WTC11 (cell line): ENCODE data around the gene DNAH17.

Experiments
- ATF1 ChIP-seq: sonication (generic); formaldehyde crosslinking; IDR thresholded peaks from 2 replicates; pipeline ENCODE4 v1.8.1; 2023; ENCODE audit warnings: mild to moderate bottlenecking, moderate library complexity, missing genetic modification reagents
- CTCF ChIP-seq: fragments of 200-600 bp; IDR thresholded peaks from 2 replicates; pipeline ENCODE4 v1.8.0; 2022; ENCODE audit warnings: antibody characterized with exemption
- E2F1 ChIP-seq: sonication (generic); formaldehyde crosslinking; IDR thresholded peaks from 2 replicates; pipeline ENCODE4 v1.8.0; 2022; ENCODE audit warnings: mild to moderate bottlenecking, missing genetic modification reagents
- ELF4 ChIP-seq: sonication (generic); formaldehyde crosslinking; IDR thresholded peaks from 2 replicates; pipeline ENCODE4 v1.8.1; 2022; ENCODE audit warnings: low read depth, mild to moderate bottlenecking, moderate library complexity, missing genetic modification reagents
- ESRRA ChIP-seq: sonication (generic); formaldehyde crosslinking; IDR thresholded peaks from 2 replicates; pipeline ENCODE4 v1.8.1; 2022; ENCODE audit warnings: mild to moderate bottlenecking, missing genetic modification reagents, borderline replicate concordance
- ETV6 ChIP-seq: sonication (generic); formaldehyde crosslinking; IDR thresholded peaks from 2 replicates; pipeline ENCODE4 v1.8.1; 2022; ENCODE audit warnings: mild to moderate bottlenecking, missing genetic modification reagents
- GABPB1 ChIP-seq: sonication (generic); formaldehyde crosslinking; IDR thresholded peaks from 2 replicates; pipeline ENCODE4 v1.8.1; 2023; ENCODE audit warnings: mild to moderate bottlenecking, missing genetic modification reagents
- JUN ChIP-seq: sonication (generic); formaldehyde crosslinking; IDR thresholded peaks from 2 replicates; pipeline ENCODE4 v1.8.0; 2023; ENCODE audit warnings: mild to moderate bottlenecking, missing genetic modification reagents
- NR2C2 ChIP-seq: sonication (generic); formaldehyde crosslinking; IDR thresholded peaks from 2 replicates; pipeline ENCODE4 v1.8.0; 2022; ENCODE audit warnings: mild to moderate bottlenecking, missing genetic modification reagents
- PRRX2 ChIP-seq: fragments of 250-450 bp; sonication (Bioruptor Pico); IDR thresholded peaks from 2 replicates; pipeline ENCODE4 v1.8.0; 2021; ENCODE audit warnings: mild to moderate bottlenecking
- SMAD4 ChIP-seq: sonication (generic); formaldehyde crosslinking; IDR thresholded peaks from 2 replicates; pipeline ENCODE4 v1.8.0; 2022; ENCODE audit warnings: mild to moderate bottlenecking, missing genetic modification reagents
- SP1 ChIP-seq: sonication (generic); formaldehyde crosslinking; conservative IDR thresholded peaks from 2 replicates; pipeline ENCODE4 v1.8.1; 2022; ENCODE audit warnings: missing genetic modification reagents

DNA sequence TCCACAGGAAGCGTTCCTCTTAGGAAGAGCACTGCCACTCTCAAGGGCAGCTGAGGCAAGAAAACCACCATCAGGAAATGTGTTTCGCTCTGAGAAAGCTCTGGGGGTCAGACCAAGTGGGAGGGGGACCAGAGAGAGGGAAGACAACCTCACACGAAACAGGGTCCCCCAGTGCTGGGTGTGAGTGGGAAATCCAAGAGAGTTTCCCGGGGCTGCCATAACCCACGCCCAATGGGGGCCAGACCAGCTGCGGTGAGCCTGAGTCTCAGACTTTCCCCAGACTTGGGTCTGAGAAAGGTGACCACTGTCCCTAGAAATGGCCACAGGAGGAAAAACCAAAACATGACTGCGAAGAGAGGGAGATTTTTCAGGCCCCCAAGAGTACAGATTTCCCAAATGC is 14.5 kb downstream of the DNAH17 start:
- no peak for TF ChIP-seq NR2C2
- TF ChIP-seq E2F1 (CRISPR knock-in tag): no peak
- TF ChIP-seq CTCF: no peak
- no peak for TF ChIP-seq SP1 (CRISPR knock-in tag)
- TF ChIP-seq ATF1 (CRISPR knock-in tag): no peak
- TF ChIP-seq ELF4 (CRISPR knock-in tag): no peak
- no peak for TF ChIP-seq JUN (CRISPR knock-in tag)
- TF ChIP-seq PRRX2: no peak
- TF ChIP-seq GABPB1 (CRISPR knock-in tag): no peak
- no peak for TF ChIP-seq ESRRA (CRISPR knock-in tag)
- no peak for TF ChIP-seq SMAD4 (CRISPR knock-in tag)
- TF ChIP-seq ETV6: no peak
